ENCODE data around the gene PPM1A.

DNA sequence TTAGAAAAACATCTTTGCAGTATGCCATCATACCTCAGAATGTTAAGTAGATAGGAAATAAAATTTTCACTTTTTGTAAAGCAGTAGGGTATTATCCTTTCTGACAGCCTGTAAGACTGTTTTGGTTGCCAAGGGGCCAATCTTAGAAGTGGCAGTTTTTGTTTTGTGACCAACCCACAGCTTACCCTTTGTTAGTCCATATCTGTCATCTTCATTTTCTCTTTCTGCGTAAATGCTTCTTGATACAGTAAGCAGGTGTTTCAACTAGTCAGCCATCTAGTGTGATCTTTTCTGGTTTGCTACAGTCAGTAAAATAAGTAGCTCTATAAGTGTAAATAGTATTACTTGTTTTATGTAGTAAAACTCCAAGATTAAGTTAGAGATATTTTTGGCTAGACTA is 8.8 kb downstream of the PPM1A start:
- TF ChIP-seq, protein P1, sequence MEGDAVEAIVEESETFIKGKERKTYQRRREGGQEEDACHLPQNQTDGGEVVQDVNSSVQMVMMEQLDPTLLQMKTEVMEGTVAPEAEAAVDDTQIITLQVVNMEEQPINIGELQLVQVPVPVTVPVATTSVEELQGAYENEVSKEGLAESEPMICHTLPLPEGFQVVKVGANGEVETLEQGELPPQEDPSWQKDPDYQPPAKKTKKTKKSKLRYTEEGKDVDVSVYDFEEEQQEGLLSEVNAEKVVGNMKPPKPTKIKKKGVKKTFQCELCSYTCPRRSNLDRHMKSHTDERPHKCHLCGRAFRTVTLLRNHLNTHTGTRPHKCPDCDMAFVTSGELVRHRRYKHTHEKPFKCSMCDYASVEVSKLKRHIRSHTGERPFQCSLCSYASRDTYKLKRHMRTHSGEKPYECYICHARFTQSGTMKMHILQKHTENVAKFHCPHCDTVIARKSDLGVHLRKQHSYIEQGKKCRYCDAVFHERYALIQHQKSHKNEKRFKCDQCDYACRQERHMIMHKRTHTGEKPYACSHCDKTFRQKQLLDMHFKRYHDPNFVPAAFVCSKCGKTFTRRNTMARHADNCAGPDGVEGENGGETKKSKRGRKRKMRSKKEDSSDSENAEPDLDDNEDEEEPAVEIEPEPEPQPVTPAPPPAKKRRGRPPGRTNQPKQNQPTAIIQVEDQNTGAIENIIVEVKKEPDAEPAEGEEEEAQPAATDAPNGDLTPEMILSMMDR (IDR thresholded peaks at IDR 0.05; ENCODE audit: insufficient read depth, low read length, poor library complexity, severe bottlenecking), result no peak
- TF ChIP-seq EZH2phosphoT487 (conservative IDR thresholded peaks at IDR 0.05; ENCODE audit: low read length), result no peak
